ENCODE results near the gene CITED1. TPM values are rescaled to one million over a fixed set of nuclear protein-coding genes. Genes with fewer than 3 reads are reported as not detected.

CITED1 gene, protein sequence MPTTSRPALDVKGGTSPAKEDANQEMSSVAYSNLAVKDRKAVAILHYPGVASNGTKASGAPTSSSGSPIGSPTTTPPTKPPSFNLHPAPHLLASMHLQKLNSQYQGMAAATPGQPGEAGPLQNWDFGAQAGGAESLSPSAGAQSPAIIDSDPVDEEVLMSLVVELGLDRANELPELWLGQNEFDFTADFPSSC
- total RNA-seq, result 0.52 TPM
- 1.3 TPM for polyA plus RNA-seq
- long read RNA-seq, donor 1, result 0 reads
- long read RNA-seq, donor 2, result 0 reads
- long read RNA-seq, donor 3, result 0 reads
- long read RNA-seq, donor 4, result 0 reads
- long read RNA-seq, donor 5, partial matches to known transcripts, result 0 of 1 reads
- long read RNA-seq, donor 5, other reads (novel, unspliced or antisense), result 0 of 1 reads
- long read RNA-seq, donor 6, result 0 reads
- long read RNA-seq, donor 7, result 0 reads
- long read RNA-seq, donor 8, result 0 reads
- long read RNA-seq, donor 9, result 0 reads
- long read RNA-seq, donor 10, partial matches to known transcripts, result 0 of 1 reads
- long read RNA-seq, donor 10, other reads (novel, unspliced or antisense), result 0 of 1 reads

DNA sequence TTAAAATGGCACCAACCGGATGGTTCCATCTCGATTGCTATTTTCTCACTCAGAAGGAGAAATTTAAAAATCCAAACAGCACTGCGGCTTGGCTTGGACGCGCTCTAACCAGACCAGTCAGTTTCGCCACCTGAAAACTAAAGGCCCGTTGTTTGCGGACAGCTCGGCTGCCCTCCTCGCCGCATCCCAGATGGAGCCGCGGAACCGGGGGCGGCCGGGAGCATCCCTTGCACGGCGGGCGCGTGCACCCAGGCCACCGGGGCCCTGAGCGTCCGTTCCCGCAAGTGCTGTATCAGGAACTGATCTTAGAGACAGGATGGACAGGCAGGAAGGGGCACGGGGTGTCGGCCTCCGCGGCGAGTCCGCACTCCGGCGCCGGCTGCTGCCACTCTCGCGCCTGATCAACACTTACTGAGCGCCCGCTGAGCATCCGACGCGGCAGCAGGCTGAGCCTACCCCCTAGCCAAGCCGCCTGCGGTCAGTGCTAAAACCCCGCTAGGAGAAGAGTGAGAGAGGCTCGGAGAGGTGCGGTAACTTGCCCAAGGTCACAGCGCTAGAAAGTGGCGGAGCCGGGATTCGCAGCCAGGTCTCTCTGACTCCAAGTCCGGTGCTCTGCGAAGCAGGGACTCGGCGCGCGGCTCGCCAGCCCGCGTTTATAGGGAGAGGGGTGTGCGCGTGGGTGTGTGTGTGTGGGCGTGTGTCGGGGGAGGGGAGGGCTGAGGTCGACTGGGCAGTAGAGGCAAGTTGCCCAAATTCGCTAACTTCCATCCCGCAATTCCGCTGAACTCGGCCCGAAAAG is at the start of gene CITED1:
Gene CITED1, minus strand, starts transcription at position 629 of the 799 bp plus-strand sequence. CDS start 3,045 bp downstream, outside the sequence.
- no peak for DNase-seq (ENCODE audit: low read depth in 6 of 9, low spot score in 9 of 9)
- Histone ChIP-seq H3K27me3 (ENCODE audit: control insufficient read depth in 2 of 2, insufficient read depth in 1 of 2, low read length in 1 of 2) (peaks cover 12 to 97% of the 10 kb centered on the region in 2 donors), H3K36me3 (ENCODE audit: control insufficient read depth in 2 of 2, insufficient read depth in 2 of 2, low read length in 1 of 2) (no peaks in the 10 kb centered on the region), H3K4me3 (ENCODE audit: low read length in 2 of 2) (peak within 1 kb of the TSS; percentile 13 to 41), H3K9me3 (ENCODE audit: control insufficient read depth in 2 of 2, insufficient read depth in 1 of 2, low read length in 1 of 2) (peaks cover 0 to 8% of the 10 kb centered on the region in 2 donors), H3K27ac (ENCODE audit: low read depth in 1 of 2, low read length in 1 of 2) (no peak within 1 kb of the TSS), H3K4me1 (ENCODE audit: control insufficient read depth in 2 of 2, insufficient read depth in 2 of 2, low read length in 2 of 2) (peaks cover 0 to 15% of the 10 kb centered on the region in 2 donors)
- WGBS, result 2% methylated on average over 68 of the region's 68 CpGs

DNA sequence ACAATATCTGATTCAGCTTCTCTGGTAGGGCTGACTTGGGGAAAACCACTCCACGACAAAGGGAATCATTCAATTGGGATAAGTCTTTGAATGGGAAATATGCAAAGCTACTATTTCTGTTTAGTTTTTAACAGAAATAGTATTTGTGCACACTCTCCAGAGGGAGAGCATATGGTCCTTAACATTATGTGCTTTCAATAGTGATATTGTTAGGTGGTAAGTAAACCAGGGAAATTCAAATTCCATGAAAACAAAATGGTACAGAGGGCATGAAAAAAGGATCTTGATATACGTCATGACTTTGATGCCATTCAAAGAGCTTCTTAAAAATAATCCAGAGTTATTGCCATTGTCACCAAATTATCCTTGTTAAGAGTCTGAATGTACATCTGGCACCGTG is 47.1 kb upstream of the CITED1 start:
- 97% methylated on average over 3 of the region's 3 CpGs for WGBS
- Histone ChIP-seq H3K36me3 (ENCODE audit: control insufficient read depth in 2 of 2, insufficient read depth in 2 of 2, low read length in 1 of 2) (no peaks in the 10 kb centered on the region), H3K4me1 (ENCODE audit: control insufficient read depth in 2 of 2, insufficient read depth in 2 of 2, low read length in 2 of 2) (no peaks in the 10 kb centered on the region), H3K27me3 (ENCODE audit: control insufficient read depth in 2 of 2, insufficient read depth in 1 of 2, low read length in 1 of 2) (no peaks in the 10 kb centered on the region), H3K4me3 (ENCODE audit: low read length in 2 of 2) (no peak overlapping the region), H3K27ac (ENCODE audit: low read depth in 1 of 2, low read length in 1 of 2) (no peak overlapping the region), H3K9me3 (ENCODE audit: control insufficient read depth in 2 of 2, insufficient read depth in 1 of 2, low read length in 1 of 2) (no peaks in the 10 kb centered on the region)
- no peak for DNase-seq (ENCODE audit: low read depth in 6 of 9, low spot score in 9 of 9)

DNA sequence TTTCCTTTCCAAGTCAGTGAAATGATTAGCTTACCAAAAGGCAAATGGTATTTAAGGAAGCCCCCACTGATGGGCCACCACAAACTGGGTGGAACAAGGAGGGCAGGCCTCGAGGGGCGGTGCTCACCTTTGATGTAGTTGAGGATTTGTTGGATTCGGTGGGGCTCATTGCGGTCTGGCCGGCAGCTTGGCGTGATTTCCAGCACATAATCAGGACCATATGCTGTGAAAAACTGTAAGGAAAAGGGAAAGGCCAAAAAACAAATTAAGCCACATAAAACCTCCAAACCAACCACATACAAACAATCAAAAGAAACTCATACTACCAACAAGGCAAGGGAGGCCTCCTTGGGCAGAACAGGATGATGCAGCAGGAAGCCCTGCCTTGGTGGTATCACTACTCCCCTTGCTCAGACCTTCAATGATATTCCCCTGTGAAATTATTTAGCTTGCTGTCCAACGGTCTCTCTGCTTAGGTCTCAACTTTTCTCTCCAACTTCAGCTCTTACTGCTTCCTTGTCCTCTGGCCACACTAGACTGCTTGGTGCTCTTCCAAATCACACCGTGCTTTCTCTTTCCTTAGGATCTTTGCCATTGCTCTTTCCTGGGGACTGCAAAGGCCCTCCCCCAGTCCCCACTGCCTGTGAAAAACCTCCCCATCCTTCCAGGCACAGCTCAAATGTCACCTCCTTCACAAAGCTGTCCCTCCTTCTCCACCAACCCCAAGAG is 46.1 kb upstream of the CITED1 start:
- no peak overlapping the region for H3K4me3 ChIP-seq (ENCODE audit: low read length in 2 of 2)
- no peaks in the 10 kb centered on the region for H3K27me3 ChIP-seq (ENCODE audit: control insufficient read depth in 2 of 2, insufficient read depth in 1 of 2, low read length in 1 of 2)
- H3K27ac ChIP-seq (ENCODE audit: low read depth in 1 of 2, low read length in 1 of 2), result no peak overlapping the region
- no peak for DNase-seq (ENCODE audit: low read depth in 6 of 9, low spot score in 9 of 9)
- WGBS, result 97% methylated on average over 8 of the region's 8 CpGs
- H3K9me3 ChIP-seq (ENCODE audit: control insufficient read depth in 2 of 2, insufficient read depth in 1 of 2, low read length in 1 of 2), result no peaks in the 10 kb centered on the region
- no peaks in the 10 kb centered on the region for H3K36me3 ChIP-seq (ENCODE audit: control insufficient read depth in 2 of 2, insufficient read depth in 2 of 2, low read length in 1 of 2)
- H3K4me1 ChIP-seq (ENCODE audit: control insufficient read depth in 2 of 2, insufficient read depth in 2 of 2, low read length in 2 of 2), result no peaks in the 10 kb centered on the region

DNA sequence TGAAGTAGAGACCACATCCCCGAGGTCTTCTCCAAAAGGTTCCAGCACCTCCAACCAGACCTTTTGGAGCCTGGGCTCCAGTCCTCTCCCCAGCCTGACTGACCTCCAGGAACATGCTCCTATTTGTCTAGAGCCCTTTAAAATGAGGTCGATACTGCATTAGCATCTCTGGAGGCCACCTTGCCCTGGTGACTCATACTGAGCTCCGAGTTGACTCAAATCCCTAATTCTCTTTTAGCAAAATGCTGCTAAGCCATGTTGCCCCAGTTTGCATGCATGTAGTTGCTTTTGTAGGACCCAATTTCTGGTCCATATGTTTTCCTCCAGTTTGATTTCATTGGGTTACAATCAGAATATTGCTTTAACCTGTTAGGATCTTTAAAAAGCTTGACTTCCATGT is 43.5 kb upstream of the CITED1 start:
- Histone ChIP-seq H3K4me3 (ENCODE audit: low read length in 2 of 2) (no peak overlapping the region), H3K27ac (ENCODE audit: low read depth in 1 of 2, low read length in 1 of 2) (no peak overlapping the region), H3K36me3 (ENCODE audit: control insufficient read depth in 2 of 2, insufficient read depth in 2 of 2, low read length in 1 of 2) (no peaks in the 10 kb centered on the region), H3K27me3 (ENCODE audit: control insufficient read depth in 2 of 2, insufficient read depth in 1 of 2, low read length in 1 of 2) (no peaks in the 10 kb centered on the region), H3K4me1 (ENCODE audit: control insufficient read depth in 2 of 2, insufficient read depth in 2 of 2, low read length in 2 of 2) (no peaks in the 10 kb centered on the region), H3K9me3 (ENCODE audit: control insufficient read depth in 2 of 2, insufficient read depth in 1 of 2, low read length in 1 of 2) (no peaks in the 10 kb centered on the region)
- WGBS, result 93% methylated on average over 3 of the region's 3 CpGs
- DNase-seq (ENCODE audit: low read depth in 6 of 9, low spot score in 9 of 9), result no peak

DNA sequence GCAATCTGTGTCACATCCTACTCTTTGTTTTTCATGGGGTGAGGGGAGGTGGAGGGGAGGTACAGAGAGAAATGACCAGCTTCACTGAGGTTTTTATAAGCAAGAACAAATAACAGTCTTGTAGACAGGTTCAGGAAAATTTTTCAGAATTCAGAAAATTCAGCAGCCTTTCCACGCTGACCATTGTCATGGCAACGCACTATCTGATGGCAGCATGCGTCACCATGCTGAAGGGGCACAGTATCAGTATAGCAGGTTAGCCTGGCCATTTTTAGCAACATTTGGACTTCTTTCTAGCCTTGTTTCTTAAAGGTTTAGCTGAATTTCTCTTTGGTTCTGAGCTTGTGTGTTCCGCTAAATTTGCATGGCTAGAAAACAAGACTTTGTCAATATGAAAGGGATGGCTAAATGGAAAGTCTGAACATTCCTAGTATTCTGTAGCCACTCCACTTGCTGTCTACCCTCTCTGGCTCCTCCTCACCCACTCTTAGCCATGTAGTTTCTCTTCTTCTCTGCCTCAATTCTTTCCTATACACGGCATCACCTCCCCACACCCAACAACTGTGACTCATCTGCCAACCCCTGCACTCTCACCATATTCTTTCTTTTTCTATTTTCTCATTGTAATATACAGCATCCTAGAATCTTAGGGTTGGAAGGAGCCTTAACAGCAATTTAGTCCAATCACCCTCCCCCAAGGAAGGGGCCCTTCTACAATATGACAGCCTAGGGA is 42.7 kb upstream of the CITED1 start:
- H3K4me3 ChIP-seq (ENCODE audit: low read length in 2 of 2), result no peak overlapping the region
- H3K9me3 ChIP-seq (ENCODE audit: control insufficient read depth in 2 of 2, insufficient read depth in 1 of 2, low read length in 1 of 2), result no peaks in the 10 kb centered on the region
- no peaks in the 10 kb centered on the region for H3K36me3 ChIP-seq (ENCODE audit: control insufficient read depth in 2 of 2, insufficient read depth in 2 of 2, low read length in 1 of 2)
- no peaks in the 10 kb centered on the region for H3K4me1 ChIP-seq (ENCODE audit: control insufficient read depth in 2 of 2, insufficient read depth in 2 of 2, low read length in 2 of 2)
- H3K27me3 ChIP-seq (ENCODE audit: control insufficient read depth in 2 of 2, insufficient read depth in 1 of 2, low read length in 1 of 2), result no peaks in the 10 kb centered on the region
- no peak overlapping the region for H3K27ac ChIP-seq (ENCODE audit: low read depth in 1 of 2, low read length in 1 of 2)
- 98% methylated on average over 5 of the region's 5 CpGs for WGBS
- DNase-seq (ENCODE audit: low read depth in 6 of 9, low spot score in 9 of 9), result no peak

DNA sequence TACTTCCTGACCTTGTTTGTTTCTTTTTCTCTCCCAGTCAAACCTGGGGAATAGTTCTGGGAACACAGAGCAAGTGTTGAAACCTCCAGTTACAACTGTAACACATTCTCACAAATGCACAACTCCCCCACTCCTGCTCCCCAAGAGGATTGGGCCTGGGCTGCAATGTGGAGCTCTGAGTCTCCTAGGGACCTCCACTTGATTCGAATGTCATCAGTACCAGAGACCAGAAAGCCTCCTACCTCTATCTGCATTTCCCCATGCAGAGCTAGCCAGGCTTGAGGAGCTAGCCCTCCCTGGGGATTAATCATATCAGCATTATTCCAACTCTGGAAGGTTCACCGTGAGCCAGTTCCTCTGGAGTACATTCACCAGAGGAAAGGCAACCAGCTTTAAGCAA is 41.7 kb upstream of the CITED1 start:
- DNase-seq (ENCODE audit: low read depth in 6 of 9, low spot score in 9 of 9), result no peak
- H3K9me3 ChIP-seq (ENCODE audit: control insufficient read depth in 2 of 2, insufficient read depth in 1 of 2, low read length in 1 of 2), result no peaks in the 10 kb centered on the region
- no peak overlapping the region for H3K27ac ChIP-seq (ENCODE audit: low read depth in 1 of 2, low read length in 1 of 2)
- no peaks in the 10 kb centered on the region for H3K4me1 ChIP-seq (ENCODE audit: control insufficient read depth in 2 of 2, insufficient read depth in 2 of 2, low read length in 2 of 2)
- H3K27me3 ChIP-seq (ENCODE audit: control insufficient read depth in 2 of 2, insufficient read depth in 1 of 2, low read length in 1 of 2), result no peaks in the 10 kb centered on the region
- no peaks in the 10 kb centered on the region for H3K36me3 ChIP-seq (ENCODE audit: control insufficient read depth in 2 of 2, insufficient read depth in 2 of 2, low read length in 1 of 2)
- WGBS, result 94% methylated on average over 2 of the region's 2 CpGs
- H3K4me3 ChIP-seq (ENCODE audit: low read length in 2 of 2), result no peak overlapping the region

DNA sequence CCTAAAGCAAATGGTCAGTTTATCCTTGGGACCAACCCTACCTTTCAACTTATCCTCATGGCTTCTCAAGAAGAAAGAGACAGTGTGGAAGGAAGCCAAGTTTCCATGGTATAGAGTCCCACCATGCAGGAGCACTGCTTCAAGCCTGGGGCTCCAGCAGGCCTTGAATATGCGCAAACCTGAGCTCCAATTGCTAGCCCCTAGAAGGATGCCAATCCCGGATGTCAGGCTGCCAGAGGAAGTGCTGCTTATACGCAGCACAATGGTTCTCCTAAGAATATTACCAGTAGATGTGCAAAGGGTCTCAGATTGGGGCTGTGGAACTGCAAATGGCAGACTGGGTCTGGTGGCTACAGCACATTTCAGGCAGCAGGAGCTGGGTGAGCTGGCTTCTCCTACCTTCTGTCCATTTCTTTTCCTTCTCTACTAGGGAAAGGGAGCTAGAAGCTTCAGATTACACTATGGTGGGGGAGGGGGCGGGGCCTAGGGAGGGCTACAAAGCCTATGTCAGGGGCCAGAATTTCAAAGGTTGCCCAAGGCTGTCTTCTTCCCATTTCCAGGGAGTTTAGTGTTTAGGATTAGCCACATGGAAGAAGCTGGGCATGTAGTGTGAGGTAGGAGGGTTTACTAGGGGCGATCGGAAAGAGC is 40.7 kb upstream of the CITED1 start:
- Histone ChIP-seq H3K4me1 (ENCODE audit: control insufficient read depth in 2 of 2, insufficient read depth in 2 of 2, low read length in 2 of 2) (no peaks in the 10 kb centered on the region), H3K27me3 (ENCODE audit: control insufficient read depth in 2 of 2, insufficient read depth in 1 of 2, low read length in 1 of 2) (no peaks in the 10 kb centered on the region), H3K36me3 (ENCODE audit: control insufficient read depth in 2 of 2, insufficient read depth in 2 of 2, low read length in 1 of 2) (no peaks in the 10 kb centered on the region), H3K27ac (ENCODE audit: low read depth in 1 of 2, low read length in 1 of 2) (no peak overlapping the region), H3K4me3 (ENCODE audit: low read length in 2 of 2) (no peak overlapping the region), H3K9me3 (ENCODE audit: control insufficient read depth in 2 of 2, insufficient read depth in 1 of 2, low read length in 1 of 2) (no peaks in the 10 kb centered on the region)
- no peak for DNase-seq (ENCODE audit: low read depth in 6 of 9, low spot score in 9 of 9)
- over 99% methylated on average over 6 of the region's 6 CpGs for WGBS

DNA sequence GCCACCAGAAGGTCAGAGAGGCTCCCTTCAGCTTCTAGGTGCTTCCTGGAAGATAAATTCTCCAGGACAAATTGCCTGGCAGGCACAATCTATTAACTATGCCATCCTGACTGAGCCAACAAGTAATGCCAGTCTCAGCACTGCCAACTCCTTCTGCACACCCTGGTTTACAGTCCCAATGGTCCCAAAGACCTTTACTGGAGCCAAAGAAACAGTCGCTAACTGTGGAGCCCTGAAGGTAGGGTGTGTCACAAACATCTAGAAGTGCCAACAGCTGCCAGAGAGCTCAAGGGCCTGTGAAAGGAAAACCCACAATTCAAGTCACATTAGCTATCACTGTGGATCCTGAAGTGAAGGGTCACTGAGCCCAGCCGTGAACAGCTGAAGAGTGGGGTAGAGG is 34.9 kb upstream of the CITED1 start:
- no peaks in the 10 kb centered on the region for H3K9me3 ChIP-seq (ENCODE audit: control insufficient read depth in 2 of 2, insufficient read depth in 1 of 2, low read length in 1 of 2)
- 98% methylated on average over 2 of the region's 2 CpGs for WGBS
- no peaks in the 10 kb centered on the region for H3K27me3 ChIP-seq (ENCODE audit: control insufficient read depth in 2 of 2, insufficient read depth in 1 of 2, low read length in 1 of 2)
- no peak for DNase-seq (ENCODE audit: low read depth in 6 of 9, low spot score in 9 of 9)
- H3K27ac ChIP-seq (ENCODE audit: low read depth in 1 of 2, low read length in 1 of 2), result no peak overlapping the region
- no peaks in the 10 kb centered on the region for H3K36me3 ChIP-seq (ENCODE audit: control insufficient read depth in 2 of 2, insufficient read depth in 2 of 2, low read length in 1 of 2)
- H3K4me1 ChIP-seq (ENCODE audit: control insufficient read depth in 2 of 2, insufficient read depth in 2 of 2, low read length in 2 of 2), result no peaks in the 10 kb centered on the region
- no peak overlapping the region for H3K4me3 ChIP-seq (ENCODE audit: low read length in 2 of 2)
